GM23338 (cell line): Measurements from ENCODE around the gene F2. TPM values are rescaled to one million over a fixed set of nuclear protein-coding genes. Genes with fewer than 3 reads are reported as not detected.

Source experiments
- ATAC-seq: fragments of 200-7000 bp; cut with Tn5 transposase; 3 replicates; pipeline ENCODE4 v1.9.1; 2020
- DNase-seq: peaks from one replicate; pipeline ENCODE4 v3.0.0-alpha.2; 2015; ENCODE audit warnings: low spot score
- H2AFZ ChIP-seq: fragments of 200-600 bp; sonication (generic); 2 replicates; pipeline ENCODE4 v1.8.0; 2016; ENCODE audit warnings: antibody characterized with exemption, mild to moderate bottlenecking, moderate library complexity
- H3F3A ChIP-seq: fragments of 200-600 bp; sonication (generic); replicated peaks from 2 replicates; pipeline ENCODE4 v1.8.0; 2017; ENCODE audit warnings: antibody characterized with exemption, mixed run types, low read depth
- H3K27ac ChIP-seq: fragments of 200-600 bp; sonication (generic); 2 replicates; pipeline ENCODE4 v1.6.1; 2016; ENCODE audit warnings: low read depth
- H3K27me3 ChIP-seq: fragments of 200-600 bp; sonication (generic); 2 replicates; pipeline ENCODE4 v1.8.0; 2016; ENCODE audit warnings: mild to moderate bottlenecking, mixed run types, moderate library complexity; ENCODE audit not compliant: insufficient read depth
- H3K36me3 ChIP-seq: fragments of 200-600 bp; sonication (generic); 2 replicates; pipeline ENCODE4 v1.8.0; 2016; ENCODE audit warnings: mild to moderate bottlenecking; ENCODE audit not compliant: insufficient read depth
- H3K4me1 ChIP-seq: fragments of 200-600 bp; sonication (generic); 2 replicates; pipeline ENCODE4 v1.8.0; 2016; ENCODE audit warnings: mild to moderate bottlenecking, moderate library complexity; ENCODE audit not compliant: insufficient read depth
- H3K4me2 ChIP-seq: fragments of 200-600 bp; sonication (generic); 2 replicates; pipeline ENCODE4 v1.7.1; 2017; ENCODE audit warnings: mixed run types
- H3K4me3 ChIP-seq: fragments of 200-600 bp; sonication (generic); 2 replicates; pipeline ENCODE4 v1.6.1; 2016; ENCODE audit warnings: mixed run types
- H3K79me2 ChIP-seq: fragments of 200-600 bp; sonication (generic); replicated peaks from 2 replicates; pipeline ENCODE4 v1.8.0; 2017; ENCODE audit warnings: mild to moderate bottlenecking; ENCODE audit not compliant: insufficient read depth
- H3K9me2 ChIP-seq: fragments of 200-600 bp; sonication (generic); 2 replicates; pipeline ENCODE4 v1.8.0; 2017; ENCODE audit not compliant: insufficient read depth
- H4K20me1 ChIP-seq: fragments of 200-600 bp; sonication (generic); replicated peaks from 2 replicates; pipeline ENCODE4 v1.8.0; 2017; ENCODE audit warnings: mild to moderate bottlenecking; ENCODE audit not compliant: insufficient read depth
- H3K27ac Mint-ChIP-seq: 2 replicates; pipeline ENCODE4 v1.8.0; 2020; ENCODE audit warnings: inconsistent platforms, mild to moderate bottlenecking, moderate library complexity, mixed read lengths
- H3K27me3 Mint-ChIP-seq: 3 replicates; pipeline ENCODE4 v1.8.0; 2022; ENCODE audit warnings: low read depth, mild to moderate bottlenecking, moderate library complexity, mixed read lengths, inconsistent platforms; ENCODE audit not compliant: insufficient read depth, poor library complexity
- H3K36me3 Mint-ChIP-seq: 3 replicates; pipeline ENCODE4 v1.8.0; 2021; ENCODE audit warnings: low read depth, mild to moderate bottlenecking, inconsistent platforms, moderate library complexity, mixed read lengths
- H3K4me1 Mint-ChIP-seq: 3 replicates; pipeline ENCODE4 v1.8.0; 2020; ENCODE audit warnings: mild to moderate bottlenecking, inconsistent platforms, mixed read lengths
- H3K4me3 Mint-ChIP-seq: 3 replicates; pipeline ENCODE4 v1.8.0; 2021; ENCODE audit warnings: moderate library complexity, mild to moderate bottlenecking, inconsistent platforms, mixed read lengths
- H3K9me3 Mint-ChIP-seq: 3 replicates; pipeline ENCODE4 v1.8.0; 2020; ENCODE audit warnings: moderate library complexity, mild to moderate bottlenecking, inconsistent platforms, mixed read lengths
- JUNB ChIP-seq: IDR thresholded peaks from one replicate; pipeline ENCODE4 v1.6.1; 2016; ENCODE audit warnings: antibody characterized with exemption; ENCODE audit not compliant: unreplicated experiment
- NANOG ChIP-seq: IDR thresholded peaks from 2 replicates; pipeline ENCODE4 v1.6.1; 2016; ENCODE audit warnings: antibody characterized with exemption, borderline replicate concordance
- STAT1 ChIP-seq: IDR thresholded peaks from one replicate; pipeline ENCODE4 v1.6.1; 2016; ENCODE audit warnings: antibody characterized with exemption; ENCODE audit not compliant: unreplicated experiment
- ZNF114 ChIP-seq: fragments of 250-450 bp; sonication (Bioruptor Pico); IDR thresholded peaks from 2 replicates; pipeline ENCODE4 v1.5.0; 2020; ENCODE audit warnings: mild to moderate bottlenecking, moderate library complexity
- polyA plus RNA-seq: library from polyadenylated mRNA; unstranded; fragments of >200 nt; fragmentation: Nextera tagmentation; extraction: Ambion mirVana; gene quantifications from 2 replicates; pipeline ENCODE4 v1.2.1, GENCODE V29; 2016
- total RNA-seq: library from RNA; depleted of rRNA; stranded (reverse); fragments of >200 nt; shearing (Covaris generic); gene quantifications from 2 replicates; pipeline ENCODE4 v1.2.3, GENCODE V29; 2014
- TF ChIP-seq, protein P1 (sequence below): fragments of 250-450 bp; sonication (Bioruptor Pico); IDR thresholded peaks from 2 replicates; pipeline ENCODE4 v1.5.0; 2020; ENCODE audit warnings: mild to moderate bottlenecking, moderate library complexity
- TF ChIP-seq, protein P2 (sequence below), 2 experiments: fragments of 200-600 bp in 1 of 2; sonication (generic) in 1 of 2; conservative IDR thresholded peaks; 2 replicates each; pipeline versions ENCODE4 v1.5.1 to v1.6.1; 2016 to 2017; ENCODE audit warnings: antibody characterized with exemption in 2 of 2, low read depth in 2 of 2, mild to moderate bottlenecking in 2 of 2, moderate library complexity in 1 of 2

Gene F2
- total and polyA plus RNA-seq, 2 experiments from 2014 or later: 0.21 TPM; not detected in 1

DNA sequence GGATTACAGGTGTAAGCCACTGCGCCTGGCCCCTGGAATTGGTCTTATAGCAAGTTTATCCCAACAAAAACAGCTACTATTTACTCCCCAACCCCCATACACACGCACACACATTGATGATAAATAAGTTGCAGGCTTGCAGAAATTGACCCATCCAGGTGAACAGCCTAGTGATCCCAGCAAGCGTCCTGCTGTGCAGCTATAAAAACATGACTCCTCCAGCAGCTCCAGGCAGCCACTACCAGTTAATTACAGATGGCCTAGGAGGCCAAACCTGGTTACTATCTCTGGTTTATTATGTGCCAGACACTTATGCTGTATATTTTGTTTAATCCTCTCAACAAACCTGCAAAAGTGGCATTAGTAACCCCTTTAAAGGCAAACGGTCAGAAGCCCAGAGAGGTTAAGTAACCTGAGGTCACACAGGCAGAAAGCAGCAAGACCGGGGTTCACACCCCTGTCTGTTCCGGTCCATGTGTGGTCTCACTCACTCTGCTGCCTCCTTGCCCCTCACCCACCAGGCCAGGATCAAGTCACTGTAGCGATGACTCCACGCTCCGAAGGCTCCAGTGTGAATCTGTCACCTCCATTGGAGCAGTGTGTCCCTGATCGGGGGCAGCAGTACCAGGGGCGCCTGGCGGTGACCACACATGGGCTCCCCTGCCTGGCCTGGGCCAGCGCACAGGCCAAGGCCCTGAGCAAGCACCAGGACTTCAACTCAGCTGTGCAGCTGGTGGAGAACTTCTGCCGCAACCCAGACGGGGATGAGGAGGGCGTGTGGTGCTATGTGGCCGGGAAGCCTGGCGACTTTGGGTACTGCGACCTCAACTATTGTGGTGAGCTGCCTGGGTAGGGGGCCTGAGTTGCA, 6.6 kb downstream of the F2 start:
- peak; percentile 37 for DNase-seq
- Histone ChIP-seq H3F3A (no peaks in the 10 kb centered on the region), H2AFZ (peak overlapping the region; percentile 72; the same call in 1 of the 2 replicates), H3K4me1 (no peaks in the 10 kb centered on the region), H3K4me2 (no peak overlapping the region), H3K27ac (no peak overlapping the region), H3K4me3 (no peak overlapping the region), H3K27me3 (no peaks in the 10 kb centered on the region), H3K9me2 (no peaks in the 10 kb centered on the region), H4K20me1 (no peaks in the 10 kb centered on the region), H3K79me2 (no peaks in the 10 kb centered on the region), H3K36me3 (no peaks in the 10 kb centered on the region)
- Mint-ChIP-seq H3K27me3 (peaks cover 8% of the 10 kb centered on the region), H3K4me1 (peaks cover 10% of the 10 kb centered on the region), H3K9me3 (no peaks in the 10 kb centered on the region; the same call in 2 of the 3 replicates), H3K27ac (no peak overlapping the region), H3K4me3 (no peak overlapping the region), H3K36me3 (no peaks in the 10 kb centered on the region)
- TF ChIP-seq, protein P1, sequence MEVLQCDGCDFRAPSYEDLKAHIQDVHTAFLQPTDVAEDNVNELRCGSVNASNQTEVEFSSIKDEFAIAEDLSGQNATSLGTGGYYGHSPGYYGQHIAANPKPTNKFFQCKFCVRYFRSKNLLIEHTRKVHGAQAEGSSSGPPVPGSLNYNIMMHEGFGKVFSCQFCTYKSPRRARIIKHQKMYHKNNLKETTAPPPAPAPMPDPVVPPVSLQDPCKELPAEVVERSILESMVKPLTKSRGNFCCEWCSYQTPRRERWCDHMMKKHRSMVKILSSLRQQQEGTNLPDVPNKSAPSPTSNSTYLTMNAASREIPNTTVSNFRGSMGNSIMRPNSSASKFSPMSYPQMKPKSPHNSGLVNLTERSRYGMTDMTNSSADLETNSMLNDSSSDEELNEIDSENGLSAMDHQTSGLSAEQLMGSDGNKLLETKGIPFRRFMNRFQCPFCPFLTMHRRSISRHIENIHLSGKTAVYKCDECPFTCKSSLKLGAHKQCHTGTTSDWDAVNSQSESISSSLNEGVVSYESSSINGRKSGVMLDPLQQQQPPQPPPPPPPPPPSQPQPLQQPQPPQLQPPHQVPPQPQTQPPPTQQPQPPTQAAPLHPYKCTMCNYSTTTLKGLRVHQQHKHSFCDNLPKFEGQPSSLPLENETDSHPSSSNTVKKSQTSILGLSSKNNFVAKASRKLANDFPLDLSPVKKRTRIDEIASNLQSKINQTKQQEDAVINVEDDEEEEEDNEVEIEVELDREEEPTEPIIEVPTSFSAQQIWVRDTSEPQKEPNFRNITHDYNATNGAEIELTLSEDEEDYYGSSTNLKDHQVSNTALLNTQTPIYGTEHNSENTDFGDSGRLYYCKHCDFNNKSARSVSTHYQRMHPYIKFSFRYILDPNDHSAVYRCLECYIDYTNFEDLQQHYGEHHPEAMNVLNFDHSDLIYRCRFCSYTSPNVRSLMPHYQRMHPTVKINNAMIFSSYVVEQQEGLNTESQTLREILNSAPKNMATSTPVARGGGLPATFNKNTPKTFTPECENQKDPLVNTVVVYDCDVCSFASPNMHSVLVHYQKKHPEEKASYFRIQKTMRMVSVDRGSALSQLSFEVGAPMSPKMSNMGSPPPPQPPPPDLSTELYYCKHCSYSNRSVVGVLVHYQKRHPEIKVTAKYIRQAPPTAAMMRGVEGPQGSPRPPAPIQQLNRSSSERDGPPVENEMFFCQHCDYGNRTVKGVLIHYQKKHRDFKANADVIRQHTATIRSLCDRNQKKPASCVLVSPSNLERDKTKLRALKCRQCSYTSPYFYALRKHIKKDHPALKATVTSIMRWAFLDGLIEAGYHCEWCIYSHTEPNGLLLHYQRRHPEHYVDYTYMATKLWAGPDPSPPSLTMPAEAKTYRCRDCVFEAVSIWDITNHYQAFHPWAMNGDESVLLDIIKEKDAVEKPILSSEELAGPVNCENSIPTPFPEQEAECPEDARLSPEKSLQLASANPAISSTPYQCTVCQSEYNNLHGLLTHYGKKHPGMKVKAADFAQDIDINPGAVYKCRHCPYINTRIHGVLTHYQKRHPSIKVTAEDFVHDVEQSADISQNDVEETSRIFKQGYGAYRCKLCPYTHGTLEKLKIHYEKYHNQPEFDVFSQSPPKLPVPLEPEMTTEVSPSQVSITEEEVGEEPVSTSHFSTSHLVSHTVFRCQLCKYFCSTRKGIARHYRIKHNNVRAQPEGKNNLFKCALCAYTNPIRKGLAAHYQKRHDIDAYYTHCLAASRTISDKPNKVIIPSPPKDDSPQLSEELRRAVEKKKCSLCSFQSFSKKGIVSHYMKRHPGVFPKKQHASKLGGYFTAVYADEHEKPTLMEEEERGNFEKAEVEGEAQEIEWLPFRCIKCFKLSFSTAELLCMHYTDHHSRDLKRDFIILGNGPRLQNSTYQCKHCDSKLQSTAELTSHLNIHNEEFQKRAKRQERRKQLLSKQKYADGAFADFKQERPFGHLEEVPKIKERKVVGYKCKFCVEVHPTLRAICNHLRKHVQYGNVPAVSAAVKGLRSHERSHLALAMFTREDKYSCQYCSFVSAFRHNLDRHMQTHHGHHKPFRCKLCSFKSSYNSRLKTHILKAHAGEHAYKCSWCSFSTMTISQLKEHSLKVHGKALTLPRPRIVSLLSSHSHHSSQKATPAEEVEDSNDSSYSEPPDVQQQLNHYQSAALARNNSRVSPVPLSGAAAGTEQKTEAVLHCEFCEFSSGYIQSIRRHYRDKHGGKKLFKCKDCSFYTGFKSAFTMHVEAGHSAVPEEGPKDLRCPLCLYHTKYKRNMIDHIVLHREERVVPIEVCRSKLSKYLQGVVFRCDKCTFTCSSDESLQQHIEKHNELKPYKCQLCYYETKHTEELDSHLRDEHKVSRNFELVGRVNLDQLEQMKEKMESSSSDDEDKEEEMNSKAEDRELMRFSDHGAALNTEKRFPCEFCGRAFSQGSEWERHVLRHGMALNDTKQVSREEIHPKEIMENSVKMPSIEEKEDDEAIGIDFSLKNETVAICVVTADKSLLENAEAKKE (CRISPR knock-in tag): no peak
- TF ChIP-seq STAT1 (no peak), NANOG (no peak), ZNF114 (CRISPR knock-in tag) (no peak), JUNB (no peak)
- TF ChIP-seq, protein P2, sequence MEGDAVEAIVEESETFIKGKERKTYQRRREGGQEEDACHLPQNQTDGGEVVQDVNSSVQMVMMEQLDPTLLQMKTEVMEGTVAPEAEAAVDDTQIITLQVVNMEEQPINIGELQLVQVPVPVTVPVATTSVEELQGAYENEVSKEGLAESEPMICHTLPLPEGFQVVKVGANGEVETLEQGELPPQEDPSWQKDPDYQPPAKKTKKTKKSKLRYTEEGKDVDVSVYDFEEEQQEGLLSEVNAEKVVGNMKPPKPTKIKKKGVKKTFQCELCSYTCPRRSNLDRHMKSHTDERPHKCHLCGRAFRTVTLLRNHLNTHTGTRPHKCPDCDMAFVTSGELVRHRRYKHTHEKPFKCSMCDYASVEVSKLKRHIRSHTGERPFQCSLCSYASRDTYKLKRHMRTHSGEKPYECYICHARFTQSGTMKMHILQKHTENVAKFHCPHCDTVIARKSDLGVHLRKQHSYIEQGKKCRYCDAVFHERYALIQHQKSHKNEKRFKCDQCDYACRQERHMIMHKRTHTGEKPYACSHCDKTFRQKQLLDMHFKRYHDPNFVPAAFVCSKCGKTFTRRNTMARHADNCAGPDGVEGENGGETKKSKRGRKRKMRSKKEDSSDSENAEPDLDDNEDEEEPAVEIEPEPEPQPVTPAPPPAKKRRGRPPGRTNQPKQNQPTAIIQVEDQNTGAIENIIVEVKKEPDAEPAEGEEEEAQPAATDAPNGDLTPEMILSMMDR (conservative IDR thresholded peaks at IDR 0.05; ENCODE audit: low read depth in 2 of 2): no peak
- ATAC-seq: peak; percentile 32
